HepG2 (cell line): ENCODE results near the gene UQCRHL. TPM values are rescaled to one million over a fixed set of nuclear protein-coding genes. Genes with fewer than 3 reads are reported as not detected.

Source experiments
- ATRX ChIP-seq: sonication (generic); formaldehyde crosslinking; IDR thresholded peaks from 2 replicates; pipeline ENCODE4 v1.4.0; 2020; ENCODE audit warnings: missing genetic modification reagents, borderline replicate concordance
- FOXP1 ChIP-seq, 2 experiments: fragments of 450-650 bp in 1 of 2; IDR thresholded peaks; 2 replicates each; pipeline ENCODE4 v1.6.1; 2017 to 2018; ENCODE audit warnings: antibody characterized with exemption in 1 of 2
- HNRNPLL ChIP-seq: fragments of 200-400 bp; formaldehyde crosslinking; IDR thresholded peaks from 2 replicates; pipeline ENCODE4 v1.6.1; 2017; ENCODE audit warnings: mild to moderate bottlenecking, low read depth, low read length; ENCODE audit not compliant: poor library complexity, severe bottlenecking
- JARID2 ChIP-seq: sonication (generic); formaldehyde crosslinking; IDR thresholded peaks from 2 replicates; pipeline ENCODE4 v1.8.1; 2023; ENCODE audit warnings: missing genetic modification reagents, inconsistent platforms; ENCODE audit not compliant: insufficient replicate concordance
- JUNB ChIP-seq: sonication (generic); formaldehyde crosslinking; IDR thresholded peaks from 2 replicates; pipeline ENCODE4 v1.8.0; 2022; ENCODE audit warnings: missing genetic modification reagents, mild to moderate bottlenecking, borderline replicate concordance
- POLR2A ChIP-seq, 2 experiments: IDR thresholded peaks; 2 replicates each; pipeline ENCODE4 v1.6.1; 2011; ENCODE audit warnings: low read depth in 2 of 2, low read length in 2 of 2, mild to moderate bottlenecking in 1 of 2, moderate library complexity in 1 of 2; ENCODE audit not compliant: insufficient read depth in 1 of 2
- SAP130 ChIP-seq: IDR thresholded peaks from 2 replicates; pipeline ENCODE4 v1.6.1; 2016; ENCODE audit warnings: low read depth
- SOX5 ChIP-seq: IDR thresholded peaks from 2 replicates; pipeline ENCODE4 v1.6.1; 2016; ENCODE audit warnings: borderline replicate concordance
- ZNF382 ChIP-seq: sonication (generic); formaldehyde crosslinking; IDR thresholded peaks from 2 replicates; pipeline ENCODE4 v1.5.0; 2020; ENCODE audit warnings: missing genetic modification reagents, mild to moderate bottlenecking, borderline replicate concordance
- ZNF776 ChIP-seq: sonication (generic); formaldehyde crosslinking; IDR thresholded peaks from 2 replicates; pipeline ENCODE4 v1.4.0; 2020; ENCODE audit warnings: mild to moderate bottlenecking, missing genetic modification reagents
- polyA plus RNA-seq, 8 experiments: library from polyadenylated mRNA; depleted of rRNA in 3 of 8; stranded (reverse) in 7 of 8; unstranded in 1 of 8; fragments of >200 nt; fragmentation: Illumina TruSeq in 4 of 8; extraction: Trizol in 4 of 8; gene quantifications; 2 replicates each; pipeline versions ENCODE4 v1.2.1 to v1.2.3, GENCODE V29; 2011 to 2016; ENCODE audit warnings: low read depth in 4 of 8, missing spikeins in 1 of 8, mixed read lengths in 1 of 8; ENCODE audit not compliant: insufficient read depth in 1 of 8
- total RNA-seq, 5 experiments: library from RNA; depleted of rRNA; stranded (reverse); fragments of >200 nt; fragmentation: Illumina TruSeq; extraction: Trizol; gene quantifications; 2 replicates each; pipeline ENCODE4 v1.2.3, GENCODE V29; 2016; ENCODE audit warnings: low read depth in 1 of 5
- TF ChIP-seq, protein P1 (sequence below): sonication (generic); formaldehyde crosslinking; IDR thresholded peaks from 2 replicates; pipeline ENCODE4 v1.5.1; 2020; ENCODE audit warnings: mild to moderate bottlenecking, missing genetic modification reagents, borderline replicate concordance
- TF ChIP-seq, protein P2 (sequence below): IDR thresholded peaks from 2 replicates; pipeline ENCODE4 v1.6.1; 2016; ENCODE audit warnings: low read depth, missing genetic modification reagents, missing compliant biosample characterization
- TF ChIP-seq, protein P3 (sequence below): sonication (generic); formaldehyde crosslinking; IDR thresholded peaks from 2 replicates; pipeline ENCODE4 v1.5.1; 2020; ENCODE audit warnings: mild to moderate bottlenecking, missing genetic modification reagents, moderate library complexity

The UQCRHL gene
- total and polyA plus RNA-seq, 2 of the 13 experiments (the other 11 are each of a cell fraction or from before 2014, with no cell fraction given) = 1.8 to 2.3 TPM

DNA sequence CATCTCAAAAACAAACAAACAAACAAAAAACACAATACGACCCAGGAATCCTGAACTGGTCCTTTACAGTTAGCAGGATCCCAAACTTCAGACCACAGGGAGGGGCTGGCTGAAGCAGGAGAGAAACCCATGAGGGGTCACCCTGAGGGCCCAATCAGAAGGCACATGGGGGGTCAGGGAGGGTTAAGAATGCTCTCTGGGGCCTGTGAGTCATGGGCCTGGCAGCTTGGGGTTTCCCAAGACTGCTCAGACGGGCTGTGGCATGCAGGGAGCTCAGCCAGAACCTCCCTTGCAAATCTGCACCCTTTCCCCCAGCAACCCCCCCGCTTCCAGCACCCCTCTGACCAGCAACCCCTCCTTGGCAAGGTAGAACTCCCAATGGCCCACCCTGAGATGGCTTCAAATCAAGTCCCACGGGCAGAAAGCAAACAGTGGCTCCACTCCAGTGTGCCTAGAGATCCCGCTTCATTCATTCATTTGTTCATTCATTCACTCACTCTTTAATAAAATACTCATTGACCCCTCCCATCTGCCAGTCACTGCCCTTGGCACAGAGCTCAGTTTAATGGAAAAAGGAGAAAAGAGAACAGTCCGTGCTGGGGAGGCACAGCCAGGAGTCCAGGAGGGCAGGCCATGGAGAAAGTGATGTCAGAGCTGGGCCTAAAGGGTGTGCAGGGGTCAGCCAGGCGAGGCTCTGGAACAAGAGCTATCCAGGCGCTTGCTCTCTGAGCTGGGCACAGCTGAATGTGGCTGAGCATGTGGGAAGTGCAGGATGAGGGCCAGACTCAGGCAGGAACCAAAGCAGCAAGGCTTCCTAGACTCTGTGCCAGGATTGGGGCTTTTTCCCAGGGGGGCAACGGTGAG is 8.2 kb downstream of the UQCRHL start (continued):
- TF ChIP-seq, protein P1, sequence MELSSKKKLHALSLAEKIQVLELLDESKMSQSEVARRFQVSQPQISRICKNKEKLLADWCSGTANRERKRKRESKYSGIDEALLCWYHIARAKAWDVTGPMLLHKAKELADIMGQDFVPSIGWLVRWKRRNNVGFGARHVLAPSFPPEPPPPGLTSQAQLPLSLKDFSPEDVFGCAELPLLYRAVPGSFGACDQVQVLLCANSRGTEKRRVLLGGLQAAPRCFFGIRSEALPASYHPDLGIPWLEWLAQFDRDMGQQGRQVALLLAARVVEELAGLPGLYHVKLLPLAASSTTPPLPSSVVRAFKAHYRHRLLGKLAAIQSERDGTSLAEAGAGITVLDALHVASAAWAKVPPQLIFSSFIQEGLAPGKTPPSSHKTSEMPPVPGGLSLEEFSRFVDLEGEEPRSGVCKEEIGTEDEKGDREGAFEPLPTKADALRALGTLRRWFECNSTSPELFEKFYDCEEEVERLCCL = no peak
- TF ChIP-seq FOXP1 (IDR thresholded peaks at IDR 0.05) (no peak), FOXP1 (CRISPR knock-in tag; IDR thresholded peaks at IDR 0.05) (no peak), SOX5 (CRISPR knock-in tag) (no peak), POLR2A (IDR thresholded peaks at IDR 0.05; ENCODE audit: insufficient read depth in 1 of 2, low read depth in 2 of 2, low read length in 2 of 2) (no peak), SAP130 (no peak), ATRX (CRISPR knock-in tag) (no peak), JARID2 (no peak), HNRNPLL (no peak), JUNB (CRISPR knock-in tag) (no peak), ZNF776 (CRISPR knock-in tag) (no peak), ZNF382 (CRISPR knock-in tag) (no peak)
- TF ChIP-seq, protein P2, sequence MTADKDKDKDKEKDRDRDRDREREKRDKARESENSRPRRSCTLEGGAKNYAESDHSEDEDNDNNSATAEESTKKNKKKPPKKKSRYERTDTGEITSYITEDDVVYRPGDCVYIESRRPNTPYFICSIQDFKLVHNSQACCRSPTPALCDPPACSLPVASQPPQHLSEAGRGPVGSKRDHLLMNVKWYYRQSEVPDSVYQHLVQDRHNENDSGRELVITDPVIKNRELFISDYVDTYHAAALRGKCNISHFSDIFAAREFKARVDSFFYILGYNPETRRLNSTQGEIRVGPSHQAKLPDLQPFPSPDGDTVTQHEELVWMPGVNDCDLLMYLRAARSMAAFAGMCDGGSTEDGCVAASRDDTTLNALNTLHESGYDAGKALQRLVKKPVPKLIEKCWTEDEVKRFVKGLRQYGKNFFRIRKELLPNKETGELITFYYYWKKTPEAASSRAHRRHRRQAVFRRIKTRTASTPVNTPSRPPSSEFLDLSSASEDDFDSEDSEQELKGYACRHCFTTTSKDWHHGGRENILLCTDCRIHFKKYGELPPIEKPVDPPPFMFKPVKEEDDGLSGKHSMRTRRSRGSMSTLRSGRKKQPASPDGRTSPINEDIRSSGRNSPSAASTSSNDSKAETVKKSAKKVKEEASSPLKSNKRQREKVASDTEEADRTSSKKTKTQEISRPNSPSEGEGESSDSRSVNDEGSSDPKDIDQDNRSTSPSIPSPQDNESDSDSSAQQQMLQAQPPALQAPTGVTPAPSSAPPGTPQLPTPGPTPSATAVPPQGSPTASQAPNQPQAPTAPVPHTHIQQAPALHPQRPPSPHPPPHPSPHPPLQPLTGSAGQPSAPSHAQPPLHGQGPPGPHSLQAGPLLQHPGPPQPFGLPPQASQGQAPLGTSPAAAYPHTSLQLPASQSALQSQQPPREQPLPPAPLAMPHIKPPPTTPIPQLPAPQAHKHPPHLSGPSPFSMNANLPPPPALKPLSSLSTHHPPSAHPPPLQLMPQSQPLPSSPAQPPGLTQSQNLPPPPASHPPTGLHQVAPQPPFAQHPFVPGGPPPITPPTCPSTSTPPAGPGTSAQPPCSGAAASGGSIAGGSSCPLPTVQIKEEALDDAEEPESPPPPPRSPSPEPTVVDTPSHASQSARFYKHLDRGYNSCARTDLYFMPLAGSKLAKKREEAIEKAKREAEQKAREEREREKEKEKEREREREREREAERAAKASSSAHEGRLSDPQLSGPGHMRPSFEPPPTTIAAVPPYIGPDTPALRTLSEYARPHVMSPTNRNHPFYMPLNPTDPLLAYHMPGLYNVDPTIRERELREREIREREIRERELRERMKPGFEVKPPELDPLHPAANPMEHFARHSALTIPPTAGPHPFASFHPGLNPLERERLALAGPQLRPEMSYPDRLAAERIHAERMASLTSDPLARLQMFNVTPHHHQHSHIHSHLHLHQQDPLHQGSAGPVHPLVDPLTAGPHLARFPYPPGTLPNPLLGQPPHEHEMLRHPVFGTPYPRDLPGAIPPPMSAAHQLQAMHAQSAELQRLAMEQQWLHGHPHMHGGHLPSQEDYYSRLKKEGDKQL (CRISPR knock-in tag) = no peak
- TF ChIP-seq, protein P3, sequence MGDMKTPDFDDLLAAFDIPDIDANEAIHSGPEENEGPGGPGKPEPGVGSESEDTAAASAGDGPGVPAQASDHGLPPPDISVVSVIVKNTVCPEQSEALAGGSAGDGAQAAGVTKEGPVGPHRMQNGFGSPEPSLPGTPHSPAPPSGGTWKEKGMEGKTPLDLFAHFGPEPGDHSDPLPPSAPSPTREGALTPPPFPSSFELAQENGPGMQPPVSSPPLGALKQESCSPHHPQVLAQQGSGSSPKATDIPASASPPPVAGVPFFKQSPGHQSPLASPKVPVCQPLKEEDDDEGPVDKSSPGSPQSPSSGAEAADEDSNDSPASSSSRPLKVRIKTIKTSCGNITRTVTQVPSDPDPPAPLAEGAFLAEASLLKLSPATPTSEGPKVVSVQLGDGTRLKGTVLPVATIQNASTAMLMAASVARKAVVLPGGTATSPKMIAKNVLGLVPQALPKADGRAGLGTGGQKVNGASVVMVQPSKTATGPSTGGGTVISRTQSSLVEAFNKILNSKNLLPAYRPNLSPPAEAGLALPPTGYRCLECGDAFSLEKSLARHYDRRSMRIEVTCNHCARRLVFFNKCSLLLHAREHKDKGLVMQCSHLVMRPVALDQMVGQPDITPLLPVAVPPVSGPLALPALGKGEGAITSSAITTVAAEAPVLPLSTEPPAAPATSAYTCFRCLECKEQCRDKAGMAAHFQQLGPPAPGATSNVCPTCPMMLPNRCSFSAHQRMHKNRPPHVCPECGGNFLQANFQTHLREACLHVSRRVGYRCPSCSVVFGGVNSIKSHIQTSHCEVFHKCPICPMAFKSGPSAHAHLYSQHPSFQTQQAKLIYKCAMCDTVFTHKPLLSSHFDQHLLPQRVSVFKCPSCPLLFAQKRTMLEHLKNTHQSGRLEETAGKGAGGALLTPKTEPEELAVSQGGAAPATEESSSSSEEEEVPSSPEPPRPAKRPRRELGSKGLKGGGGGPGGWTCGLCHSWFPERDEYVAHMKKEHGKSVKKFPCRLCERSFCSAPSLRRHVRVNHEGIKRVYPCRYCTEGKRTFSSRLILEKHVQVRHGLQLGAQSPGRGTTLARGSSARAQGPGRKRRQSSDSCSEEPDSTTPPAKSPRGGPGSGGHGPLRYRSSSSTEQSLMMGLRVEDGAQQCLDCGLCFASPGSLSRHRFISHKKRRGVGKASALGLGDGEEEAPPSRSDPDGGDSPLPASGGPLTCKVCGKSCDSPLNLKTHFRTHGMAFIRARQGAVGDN (CRISPR knock-in tag) = peak; percentile 72
